ENCODE results near the gene GRPR.

The GRPR gene

GRCh38 chrX:16191605-16192004, 68.2 kb downstream of the GRPR start:
- Histone ChIP-seq H3K9me3 (ENCODE audit: control insufficient read depth, insufficient read depth, low read depth, low read length) (no peaks in the 10 kb centered on the region), H3K4me3 (ENCODE audit: low read depth, low read length) (no peak overlapping the region), H3K27ac (ENCODE audit: extremely low read depth, low read depth, low read length) (no peak overlapping the region), H3K4me1 (ENCODE audit: control insufficient read depth, insufficient read depth, low read length) (no peaks in the 10 kb centered on the region), H3K36me3 (ENCODE audit: control insufficient read depth in 2 of 2, insufficient read depth in 1 of 2, low read length in 2 of 2) (no peaks in the 10 kb centered on the region)
- ChIA-PET POLR2A (no interaction called here), CTCF (no interaction called here)
- TF ChIP-seq ZNF121 (tag by site-specific recombination; IDR thresholded peaks at IDR 0.05) (no peak), KLF10 (tag by site-specific recombination; IDR thresholded peaks at IDR 0.05) (no peak), ZNF302 (tag by site-specific recombination; IDR thresholded peaks at IDR 0.05; ENCODE audit: low read depth) (no peak), ZNF148 (tag by site-specific recombination; IDR thresholded peaks at IDR 0.05; ENCODE audit: borderline replicate concordance) (no peak), ZXDB (tag by site-specific recombination; IDR thresholded peaks at IDR 0.05) (no peak), ZBTB8A (tag by site-specific recombination; IDR thresholded peaks at IDR 0.05) (no peak), SALL2 (tag by site-specific recombination; IDR thresholded peaks at IDR 0.05; ENCODE audit: borderline replicate concordance) (no peak), MEIS1 (CRISPR knock-in tag; IDR thresholded peaks at IDR 0.05; ENCODE audit: borderline replicate concordance) (no peak), ZNF792 (tag by site-specific recombination; IDR thresholded peaks at IDR 0.05) (no peak)

- ChIA-PET CTCF (no interaction called here), POLR2A (no interaction called here)
- Histone ChIP-seq H3K4me3 (ENCODE audit: low read depth, low read length) (no peak overlapping the region), H3K36me3 (ENCODE audit: control insufficient read depth in 2 of 2, insufficient read depth in 1 of 2, low read length in 2 of 2) (no peaks in the 10 kb centered on the region), H3K27ac (ENCODE audit: extremely low read depth, low read depth, low read length) (no peak overlapping the region), H3K9me3 (ENCODE audit: control insufficient read depth, insufficient read depth, low read depth, low read length) (no peaks in the 10 kb centered on the region), H3K4me1 (ENCODE audit: control insufficient read depth, insufficient read depth, low read length) (no peaks in the 10 kb centered on the region)
- no peak for TF ChIP-seq ZNF423 (tag by site-specific recombination; IDR thresholded peaks at IDR 0.05)
- TF ChIP-seq ZNF580 (tag by site-specific recombination; IDR thresholded peaks at IDR 0.05): no peak
- TF ChIP-seq ZNF518A (tag by site-specific recombination; conservative IDR thresholded peaks at IDR 0.05; ENCODE audit: low read depth): no peak
- TF ChIP-seq ZNF311 (tag by site-specific recombination; IDR thresholded peaks at IDR 0.05; ENCODE audit: borderline replicate concordance): no peak
- TF ChIP-seq ZNF529 (tag by site-specific recombination; IDR thresholded peaks at IDR 0.05; ENCODE audit: insufficient replicate concordance): no peak
- TF ChIP-seq ZNF692 (tag by site-specific recombination; IDR thresholded peaks at IDR 0.05): no peak
- TF ChIP-seq ZSCAN30 (tag by site-specific recombination; IDR thresholded peaks at IDR 0.05): no peak
- TF ChIP-seq ZNF473 (tag by site-specific recombination; IDR thresholded peaks at IDR 0.05): no peak
Observed at GRCh38 chrX:16196829-16197228, 73.5 kb downstream of the GRPR start.
